Measurements from ENCODE around the gene LRRC7.
"Not testable (repeated sequence)": the region's sequence is repeated elsewhere in the genome, so short reads cannot be mapped to it uniquely, and the experiment has no call there.

LRRC7 gene

GRCh38 chr1:69702085-69702484, 134.4 kb downstream of the LRRC7 start:
- DNase-seq: no peak

DNA sequence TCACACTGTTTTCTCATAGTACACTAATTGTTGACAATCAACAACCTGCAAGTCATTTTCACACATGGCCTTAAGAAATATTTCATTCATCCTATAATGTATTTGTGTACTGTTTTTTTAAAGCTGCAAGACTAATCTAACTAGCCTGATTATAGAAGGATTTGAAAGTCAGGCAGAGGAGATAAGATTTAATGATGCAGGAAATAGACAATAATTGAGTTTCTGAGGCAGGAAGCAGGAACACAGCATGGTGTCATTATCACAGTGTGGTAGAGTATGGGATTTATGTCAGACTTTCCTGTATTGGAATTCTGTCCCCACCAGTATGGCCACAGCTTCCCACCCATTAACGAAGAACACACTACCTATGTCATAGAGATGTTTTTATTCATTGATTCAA, 138.8 kb downstream of the LRRC7 start:
- DNase-seq: no peak

- no peak for DNase-seq
Observed at GRCh38 chr1:69707103-69707502, 139.4 kb downstream of the LRRC7 start.

GRCh38 chr1:69710484-69711189, 142.9 kb downstream of the LRRC7 start:
- DNase-seq: no peak

GRCh38 chr1:69711190-69711930, 143.6 kb downstream of the LRRC7 start:
- DNase-seq: no peak

GRCh38 chr1:69717834-69718233, 150.1 kb downstream of the LRRC7 start:
- DNase-seq: not testable (repeated sequence)

DNA sequence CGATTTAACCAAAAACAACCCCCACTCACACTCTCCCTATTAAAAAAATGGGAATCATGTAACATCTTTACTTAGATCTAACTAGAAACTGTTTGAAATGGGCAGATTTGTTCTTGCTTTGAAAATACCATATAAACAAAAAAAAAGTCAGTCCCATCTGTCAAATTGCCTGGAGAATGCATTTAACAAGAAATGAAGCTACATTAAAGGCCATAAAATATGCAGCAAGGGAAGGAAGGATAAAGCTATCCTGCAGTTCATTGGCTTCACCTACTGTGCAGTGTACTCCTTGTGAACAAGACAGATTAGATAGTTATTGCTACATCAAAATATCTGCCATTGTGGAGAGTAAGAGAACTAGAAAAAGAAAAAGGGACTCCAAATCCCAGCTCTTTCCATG, 160.5 kb downstream of the LRRC7 start:
- DNase-seq: no peak

DNA sequence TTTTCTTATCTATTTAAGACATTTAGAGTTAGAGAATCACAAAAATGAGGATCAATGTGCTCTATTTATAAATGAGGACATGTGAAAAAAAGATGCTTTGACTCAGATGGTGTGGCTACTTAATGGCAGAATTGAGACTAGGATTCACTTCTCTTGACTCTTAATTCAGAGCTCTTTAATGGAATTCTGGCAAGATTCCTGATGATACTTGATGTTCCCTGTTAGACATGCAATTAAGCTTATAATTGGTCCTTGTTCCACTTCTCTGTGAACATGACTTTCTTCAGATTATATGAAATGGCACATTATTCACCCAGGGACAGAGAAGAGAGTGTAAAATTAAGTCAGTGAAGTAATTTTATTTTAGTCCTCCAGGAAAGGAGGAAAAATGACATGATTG, 165.3 kb downstream of the LRRC7 start:
- peak; percentile 19 for DNase-seq

DNA sequence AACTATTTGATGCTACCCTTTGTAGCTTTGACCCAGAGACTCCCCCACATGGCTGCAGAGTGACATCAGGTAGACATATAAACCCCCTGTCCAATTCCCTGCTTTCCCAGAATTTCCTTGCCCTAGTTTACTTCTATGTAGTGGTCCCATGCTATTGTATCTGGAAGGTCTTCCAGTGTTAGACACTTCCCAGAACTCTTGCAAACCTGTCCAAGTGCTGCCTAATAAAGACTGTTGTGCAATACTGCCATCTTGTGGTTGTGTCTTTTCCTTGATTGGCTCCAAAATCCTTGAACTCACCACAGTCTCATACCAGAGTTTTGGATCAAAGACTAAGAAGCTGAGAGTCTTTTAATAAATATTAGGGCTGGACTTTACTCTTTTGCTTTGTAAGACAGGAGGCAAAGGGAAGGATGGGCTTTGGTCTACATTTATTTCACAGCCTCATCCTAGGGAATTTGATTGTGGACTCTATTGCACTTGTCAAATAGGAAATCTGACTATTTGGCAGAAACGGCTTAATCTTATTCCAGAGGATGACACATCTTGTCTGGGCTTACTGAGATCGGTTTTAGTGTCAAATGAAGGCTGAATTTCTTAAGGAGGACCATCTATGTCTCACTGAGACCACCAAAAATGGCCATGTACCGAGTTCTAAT, 169.9 kb downstream of the LRRC7 start:
- peak; percentile 49 for DNase-seq

DNA sequence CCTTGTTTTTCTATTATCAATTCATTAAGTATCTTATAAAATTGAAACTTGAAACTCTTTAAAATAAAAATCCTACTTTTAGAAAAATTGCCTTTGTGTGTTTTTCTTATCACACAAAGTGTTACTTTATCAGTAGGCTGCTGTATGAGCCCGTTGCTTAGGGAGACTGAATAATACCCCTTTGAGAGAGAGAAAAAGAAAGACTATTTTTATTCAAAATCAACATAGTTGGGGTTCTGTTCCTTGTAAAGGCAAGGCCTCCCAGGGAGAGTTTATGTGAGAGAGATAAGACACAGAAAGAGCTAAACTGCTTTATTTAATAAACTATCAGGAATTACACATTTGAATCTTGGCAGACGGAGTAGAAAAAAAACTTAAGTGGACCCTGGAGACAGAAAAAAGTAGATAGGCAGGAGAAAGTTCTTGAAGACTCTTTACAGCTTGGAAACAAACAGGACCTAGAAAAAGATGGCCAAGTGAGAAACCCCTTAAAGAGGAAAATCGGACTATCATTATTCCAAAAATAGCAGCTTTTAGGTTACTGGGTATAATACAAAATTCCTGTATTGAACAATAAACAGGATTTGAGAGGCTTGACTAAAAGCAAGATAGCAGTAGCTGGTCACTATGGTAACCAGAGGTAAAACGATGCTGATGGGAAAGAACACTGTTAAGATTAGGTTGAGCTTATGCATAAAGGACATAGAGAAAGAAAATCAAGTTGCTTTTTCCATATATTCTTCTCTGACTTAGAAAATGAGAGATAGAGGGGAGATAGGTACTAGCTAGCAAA, 170.9 kb downstream of the LRRC7 start:
- no peak for DNase-seq

DNA sequence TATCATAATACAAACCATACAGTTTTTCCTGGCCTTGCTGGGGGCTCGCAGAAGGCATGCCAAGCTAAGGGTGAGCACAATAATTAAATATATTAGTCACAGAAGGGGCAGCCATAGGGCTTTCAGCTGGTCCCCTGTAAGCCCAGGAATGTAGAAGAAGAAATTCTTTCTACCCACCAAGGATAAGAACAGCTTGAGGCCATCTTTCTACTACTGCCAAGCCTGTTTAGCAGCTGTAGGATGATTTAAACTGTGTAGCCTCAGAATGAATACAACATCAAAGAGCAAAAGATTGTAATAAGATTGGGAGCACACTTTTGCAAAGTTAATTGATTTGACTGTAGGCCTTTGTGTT, 171.5 kb downstream of the LRRC7 start:
- DNase-seq: no peak

- no peak for DNase-seq
Observed at GRCh38 chr1:69743146-69743545, 175.4 kb downstream of the LRRC7 start.

DNA sequence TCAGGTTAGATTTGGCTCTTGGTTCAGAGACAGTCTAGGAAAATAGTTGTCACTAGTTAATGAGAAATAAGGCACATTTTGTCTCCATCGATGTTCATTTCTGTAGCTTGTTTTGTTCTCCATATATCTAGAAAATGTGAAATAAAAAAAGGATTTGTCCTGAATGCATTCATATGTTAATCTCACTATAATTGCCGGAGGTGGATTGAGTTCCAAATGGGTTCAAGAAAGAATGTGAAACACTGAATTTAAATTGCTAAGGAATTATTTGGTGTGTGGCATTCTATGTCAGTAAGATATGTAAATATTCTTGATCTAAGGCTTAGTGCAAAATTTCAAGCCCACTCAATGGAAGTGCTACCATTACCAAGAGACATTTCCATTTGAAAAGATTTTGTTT, 176.7 kb downstream of the LRRC7 start:
- DNase-seq: no peak

DNA sequence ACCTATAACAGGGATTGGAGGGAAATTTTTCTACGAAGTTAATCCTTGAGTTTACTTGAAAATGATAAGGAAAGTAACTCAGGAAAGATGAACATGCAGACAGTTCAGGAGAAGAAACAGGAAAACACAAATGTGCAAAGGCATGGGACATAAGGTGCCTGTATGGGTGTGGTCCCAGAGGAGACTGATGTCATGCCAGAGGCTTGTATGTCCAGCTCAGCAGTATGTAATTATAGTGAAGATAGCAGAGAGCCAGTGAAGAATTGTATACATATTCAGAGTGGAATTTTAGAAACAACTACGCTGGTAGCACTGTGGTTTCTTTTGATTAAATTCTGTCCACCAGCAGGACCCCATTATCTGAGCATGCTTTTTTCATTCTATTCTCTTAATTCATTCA, 179.5 kb downstream of the LRRC7 start:
- DNase-seq: no peak

- no peak for DNase-seq
Observed at GRCh38 chr1:69750638-69751037, 182.9 kb downstream of the LRRC7 start.

DNA sequence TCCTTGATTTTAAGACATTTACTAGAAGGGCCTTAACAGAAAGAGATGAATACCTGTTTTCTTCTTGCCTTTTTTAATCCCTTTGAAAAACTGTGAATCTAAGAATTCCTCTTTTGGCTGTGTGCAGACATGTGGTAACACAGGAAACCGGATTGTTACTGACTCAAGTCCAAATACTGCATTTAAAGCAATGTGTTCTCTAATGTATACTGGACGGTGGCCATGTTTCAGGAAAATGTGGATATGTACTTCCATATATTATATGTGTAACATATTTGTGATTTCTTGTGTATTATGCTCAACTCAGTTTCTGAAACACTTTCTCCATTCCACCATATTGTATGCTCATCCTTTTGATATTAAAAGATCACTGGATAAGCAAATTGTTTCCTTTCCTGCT, 185.1 kb downstream of the LRRC7 start:
- no peak for DNase-seq

- DNase-seq: no peak
Observed at GRCh38 chr1:69754521-69754920, 186.8 kb downstream of the LRRC7 start.

GRCh38 chr1:69755647-69756046, 187.9 kb downstream of the LRRC7 start:
- DNase-seq: peak; percentile 8

- no peak for DNase-seq
Observed at GRCh38 chr1:69765951-69766350, 198.2 kb downstream of the LRRC7 start.

DNA sequence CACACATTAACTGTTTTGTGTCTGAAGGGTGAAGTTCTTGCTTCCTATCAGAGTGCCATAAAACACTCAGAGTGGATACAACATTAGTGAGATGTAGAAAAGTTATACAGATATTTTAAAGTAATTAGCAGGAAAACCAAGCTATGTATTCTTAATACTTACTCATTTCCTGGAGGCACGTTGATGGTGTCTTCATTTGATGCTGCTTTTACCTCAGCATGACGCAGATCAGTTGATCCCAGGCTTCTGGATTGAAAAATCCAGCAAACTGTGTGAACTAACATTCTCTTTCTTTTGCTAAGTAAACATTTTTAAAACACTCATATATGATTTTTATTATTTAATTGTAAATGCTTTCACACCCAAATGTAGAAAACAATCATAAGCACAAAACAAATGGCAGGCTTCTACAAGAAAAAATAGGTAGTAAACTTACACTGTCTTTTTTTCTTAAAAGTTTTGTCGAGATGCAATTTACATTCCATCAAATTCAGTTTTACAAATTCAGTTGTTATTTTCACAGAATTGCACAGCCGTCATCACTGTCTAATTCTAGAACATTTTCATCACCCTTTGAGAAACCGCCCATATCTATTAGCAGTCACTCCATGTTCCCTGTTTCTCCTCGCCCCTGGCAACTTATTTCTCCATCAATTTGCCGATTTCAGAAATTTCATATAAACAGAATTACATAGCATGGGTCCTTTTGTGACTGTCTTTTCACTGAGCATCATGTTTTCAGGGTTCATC, 198.9 kb downstream of the LRRC7 start:
- DNase-seq: no peak

DNA sequence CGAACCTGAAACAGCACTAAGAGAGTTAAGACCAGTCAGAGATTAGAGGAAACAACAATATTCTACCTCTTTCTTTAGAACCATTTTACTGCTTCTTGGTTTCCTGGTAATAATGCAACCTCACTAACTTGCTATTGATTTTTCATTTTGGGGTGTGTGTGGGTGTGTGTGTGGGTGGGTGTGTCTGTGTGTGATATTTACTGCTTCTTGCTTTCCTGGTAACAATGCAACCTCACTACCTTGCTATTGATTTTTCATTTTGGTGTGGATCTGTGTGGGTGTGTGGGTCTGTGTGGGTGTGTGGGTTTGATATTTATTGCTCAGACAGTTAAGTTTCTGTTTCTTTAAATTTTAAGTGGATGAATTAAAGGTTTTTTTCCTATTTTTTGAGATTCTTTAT, 208.8 kb downstream of the LRRC7 start:
- no peak for DNase-seq

DNA sequence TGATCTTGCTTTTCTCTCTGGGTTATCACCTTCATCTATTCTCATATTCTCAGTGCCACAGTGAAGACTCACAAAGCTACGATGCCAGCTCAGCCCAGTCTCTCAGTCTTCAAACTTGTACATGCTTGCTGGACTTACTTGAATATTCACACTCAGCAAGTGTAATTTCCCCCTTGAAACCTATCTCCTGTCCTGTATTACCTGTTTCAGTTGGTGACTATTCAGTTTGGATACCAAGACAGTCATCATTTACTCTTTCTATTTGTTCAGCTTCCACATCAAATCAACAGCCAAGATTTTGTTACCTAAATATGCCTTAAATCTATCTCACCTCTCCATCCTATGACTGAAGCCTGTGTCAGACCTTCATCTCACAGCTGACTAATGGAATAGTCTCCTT, 209.7 kb downstream of the LRRC7 start:
- DNase-seq: no peak

- no peak for DNase-seq
Observed at GRCh38 chr1:69777971-69778370, 210.2 kb downstream of the LRRC7 start.
